Uterus (tissue), 4 donors: Measurements from ENCODE around the gene PPP3R2. TPM values are rescaled to one million over a fixed set of nuclear protein-coding genes. Genes with fewer than 3 reads are reported as not detected.
"Not testable (repeated sequence)": the region's sequence is repeated elsewhere in the genome, so short reads cannot be mapped to it uniquely, and the experiment has no call there.

ENCODE experiments used
- DNase-seq, 2 donors: peaks; one replicate each; pipeline ENCODE4 v3.0.0-alpha.2; 2019 to 2020
- H3K27ac ChIP-seq, 2 donors: fragments of 200-600 bp; sonication (generic); 1 replicate in 1 of 2; 2 replicates in 1 of 2; pipeline ENCODE4 v1.5.1; 2016 to 2018
- H3K27me3 ChIP-seq, 2 donors: fragments of 200-600 bp; sonication (generic); one replicate each; pipeline ENCODE4 v1.5.1; 2018 to 2019; ENCODE audit warnings: control low read depth in 1 of 2
- H3K36me3 ChIP-seq, 2 donors: fragments of 200-600 bp; sonication (generic); one replicate each; pipeline ENCODE4 v1.5.1; 2019; ENCODE audit warnings: control low read depth in 1 of 2
- H3K4me1 ChIP-seq, 2 donors: fragments of 200-600 bp; sonication (generic); one replicate each; pipeline ENCODE4 v1.5.1; 2018 to 2019; ENCODE audit warnings: control low read depth in 1 of 2
- H3K4me3 ChIP-seq, 2 donors: fragments of 200-600 bp; sonication (generic); 1 replicate in 1 of 2; 2 replicates in 1 of 2; pipeline ENCODE4 v1.5.1; 2018 to 2019; ENCODE audit warnings: mild to moderate bottlenecking in 1 of 2
- H3K9me3 ChIP-seq, 2 donors: fragments of 200-600 bp; sonication (generic); one replicate each; pipeline ENCODE4 v1.5.1; 2019; ENCODE audit warnings: control low read depth in 1 of 2
- POLR2A ChIP-seq, 2 donors: fragments of 450-650 bp; IDR thresholded peaks; one replicate each; pipeline ENCODE4 v1.6.1; 2016; ENCODE audit warnings: antibody characterized with exemption in 2 of 2, mild to moderate bottlenecking in 1 of 2, moderate library complexity in 1 of 2
- intact Hi-C: fragments of 100-400 bp; cut with DNase I; formaldehyde crosslinking; loops from one replicate; pipeline ENCODE4 v1.15.1; 2023; ENCODE audit warnings: low total_unique reads
- total RNA-seq, 4 donors: library from RNA; depleted of rRNA in 3 of 4; stranded (reverse); fragments of >200 nt in 3 of 4; gene quantifications; one replicate each; pipeline versions ENCODE4 v1.1.0 to v1.2.4, GENCODE V29; 2014 to 2023
- TF ChIP-seq, protein P1 (sequence below), 4 experiments: fragments of 200-600 bp in 2 of 4; fragments of 450-650 bp in 2 of 4; sonication (generic) in 2 of 4; IDR thresholded peaks; one replicate each; pipeline ENCODE4 v1.5.1; 2016 to 2019; ENCODE audit warnings: antibody characterized with exemption in 4 of 4, mild to moderate bottlenecking in 2 of 4, moderate library complexity in 1 of 4
- donor health status: DM: yes; HTN: yes; CAD: no.

The PPP3R2 gene
- total RNA-seq, 4 donors from 2014 or later, result 0.07 TPM; not detected in 3

DNA sequence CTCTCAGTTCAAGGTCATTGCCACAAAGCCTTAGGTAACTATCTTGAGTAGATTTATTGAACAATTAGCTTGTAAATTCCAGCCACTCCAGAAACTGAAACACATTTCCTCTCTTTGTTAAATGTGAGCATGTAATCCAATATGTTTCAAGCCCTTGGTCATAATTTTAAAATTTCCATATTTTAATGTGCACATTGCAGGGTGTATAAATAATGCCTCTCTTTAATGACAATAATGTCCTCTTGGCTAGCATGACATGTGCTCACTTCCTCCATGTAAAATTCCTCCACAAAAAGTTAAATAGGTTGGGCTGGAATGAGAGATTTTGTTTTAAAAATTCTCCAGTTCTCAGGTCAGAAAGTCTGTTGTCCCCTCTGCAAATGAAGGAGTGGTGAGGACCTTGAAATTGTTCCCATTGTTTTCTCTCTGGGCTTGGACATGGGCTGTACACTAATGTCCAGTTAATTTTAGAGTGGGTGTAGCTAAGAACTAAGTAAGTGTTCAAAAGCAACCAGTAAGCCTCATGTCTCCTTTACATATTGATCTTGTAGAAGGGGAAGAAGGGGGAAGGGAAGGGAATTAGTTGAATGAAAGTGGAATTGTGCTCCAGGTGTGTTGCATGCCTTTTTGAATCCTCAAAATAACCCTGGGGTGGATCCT lies 2.9 kb downstream of the PPP3R2 start:
- intact Hi-C loops, result no loop called here
- Histone ChIP-seq H3K27ac (no peak overlapping the region), H3K4me3 (no peak overlapping the region), H3K9me3 (no peaks in the 10 kb centered on the region), H3K27me3 (no peaks in the 10 kb centered on the region), H3K4me1 (no peaks in the 10 kb centered on the region), H3K36me3 (no peaks in the 10 kb centered on the region)
- no peak for DNase-seq
- TF ChIP-seq, protein P1, sequence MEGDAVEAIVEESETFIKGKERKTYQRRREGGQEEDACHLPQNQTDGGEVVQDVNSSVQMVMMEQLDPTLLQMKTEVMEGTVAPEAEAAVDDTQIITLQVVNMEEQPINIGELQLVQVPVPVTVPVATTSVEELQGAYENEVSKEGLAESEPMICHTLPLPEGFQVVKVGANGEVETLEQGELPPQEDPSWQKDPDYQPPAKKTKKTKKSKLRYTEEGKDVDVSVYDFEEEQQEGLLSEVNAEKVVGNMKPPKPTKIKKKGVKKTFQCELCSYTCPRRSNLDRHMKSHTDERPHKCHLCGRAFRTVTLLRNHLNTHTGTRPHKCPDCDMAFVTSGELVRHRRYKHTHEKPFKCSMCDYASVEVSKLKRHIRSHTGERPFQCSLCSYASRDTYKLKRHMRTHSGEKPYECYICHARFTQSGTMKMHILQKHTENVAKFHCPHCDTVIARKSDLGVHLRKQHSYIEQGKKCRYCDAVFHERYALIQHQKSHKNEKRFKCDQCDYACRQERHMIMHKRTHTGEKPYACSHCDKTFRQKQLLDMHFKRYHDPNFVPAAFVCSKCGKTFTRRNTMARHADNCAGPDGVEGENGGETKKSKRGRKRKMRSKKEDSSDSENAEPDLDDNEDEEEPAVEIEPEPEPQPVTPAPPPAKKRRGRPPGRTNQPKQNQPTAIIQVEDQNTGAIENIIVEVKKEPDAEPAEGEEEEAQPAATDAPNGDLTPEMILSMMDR (IDR thresholded peaks at IDR 0.05), result no peak
- TF ChIP-seq POLR2A (IDR thresholded peaks at IDR 0.05), result no peak

DNA sequence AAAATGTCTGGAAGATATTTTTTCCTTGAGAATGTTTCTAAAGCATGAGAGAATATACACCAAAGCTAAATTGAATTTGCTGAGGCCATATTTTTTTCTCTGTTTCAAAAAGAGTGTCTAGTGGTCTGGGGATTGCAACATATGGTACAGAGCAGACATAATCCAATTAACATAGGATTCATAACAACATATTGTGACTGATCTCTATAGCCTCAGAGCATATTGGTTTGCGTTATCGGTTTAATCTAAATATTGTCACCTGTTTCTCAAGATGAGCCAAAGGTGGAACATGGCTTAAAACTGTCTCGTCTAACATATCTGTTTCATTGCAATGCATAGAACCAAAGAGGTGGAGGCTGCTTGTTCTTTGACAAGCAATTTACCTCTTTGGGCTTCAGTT lies 3.9 kb downstream of the PPP3R2 start:
- intact Hi-C loops, result no loop called here
- TF ChIP-seq, protein P1 (IDR thresholded peaks at IDR 0.05), result no peak
- TF ChIP-seq POLR2A (IDR thresholded peaks at IDR 0.05), result no peak

GRCh38 chr9:101590074-101590473 lies 4.7 kb downstream of the PPP3R2 start:
- H3K4me3 ChIP-seq, intact Hi-C loops, DNase-seq, H3K4me1 ChIP-seq, H3K9me3 ChIP-seq, H3K27ac ChIP-seq, H3K36me3 ChIP-seq, H3K27me3 ChIP-seq: not testable (repeated sequence)

More for the DNA sequence above, 3.9 kb downstream of the PPP3R2 start:
- no peak overlapping the region for H3K27ac ChIP-seq
- no peak for DNase-seq
- H3K9me3 ChIP-seq, result no peaks in the 10 kb centered on the region
- H3K36me3 ChIP-seq, result no peaks in the 10 kb centered on the region
- H3K27me3 ChIP-seq, result no peaks in the 10 kb centered on the region
- no peak overlapping the region for H3K4me3 ChIP-seq
- no peaks in the 10 kb centered on the region for H3K4me1 ChIP-seq

- H3K4me1 ChIP-seq, result no peaks in the 10 kb centered on the region
- no peak overlapping the region for H3K4me3 ChIP-seq
- H3K27me3 ChIP-seq, result no peaks in the 10 kb centered on the region
- TF ChIP-seq, protein P1 (IDR thresholded peaks at IDR 0.05), result no peak
- TF ChIP-seq POLR2A (IDR thresholded peaks at IDR 0.05), result no peak
- no peaks in the 10 kb centered on the region for H3K36me3 ChIP-seq
- H3K9me3 ChIP-seq, result no peaks in the 10 kb centered on the region
- intact Hi-C loops, result no loop called here
- no peak for DNase-seq
- H3K27ac ChIP-seq, result no peak overlapping the region
These were observed 7.3 kb downstream of the PPP3R2 start for GRCh38 chr9:101587332-101588043.

DNA sequence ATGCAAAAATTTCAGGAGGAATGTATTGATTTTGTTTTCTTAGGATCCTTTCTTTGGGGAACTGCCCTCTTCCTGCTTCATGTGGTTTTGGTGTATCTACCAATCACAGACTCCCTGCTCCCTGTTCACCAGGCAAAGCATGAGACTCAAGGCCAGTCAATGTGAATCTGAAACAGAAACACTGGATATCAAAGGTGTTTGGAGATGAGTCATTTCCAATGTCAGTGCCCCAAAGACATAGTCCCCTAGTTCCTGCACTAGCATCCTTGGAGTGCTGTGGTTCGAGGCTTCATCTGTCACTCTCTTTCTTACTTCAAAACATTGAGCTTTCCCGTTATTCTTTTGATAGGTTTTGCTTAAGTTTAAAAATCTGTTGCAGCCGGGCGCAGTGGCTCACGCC lies 8.1 kb downstream of the PPP3R2 start:
- no peak for DNase-seq
- Histone ChIP-seq H3K36me3 (no peaks in the 10 kb centered on the region), H3K4me1 (no peaks in the 10 kb centered on the region), H3K27me3 (no peaks in the 10 kb centered on the region), H3K27ac (no peak overlapping the region), H3K4me3 (no peak overlapping the region), H3K9me3 (no peaks in the 10 kb centered on the region)
- intact Hi-C loops, result no loop called here
- no peak for TF ChIP-seq POLR2A (IDR thresholded peaks at IDR 0.05)
- TF ChIP-seq, protein P1 (IDR thresholded peaks at IDR 0.05), result no peak
